Muscle of arm (tissue), 12 donors: ENCODE measurements around the gene CECR2. TPM values are rescaled to one million over a fixed set of nuclear protein-coding genes. Genes with fewer than 3 reads are reported as not detected.

ENCODE experiments used
- DNase-seq: peaks from one replicate; pipeline ENCODE4 v3.0.0-alpha.2; 2013
- polyA plus RNA-seq, 12 donors: library from polyadenylated mRNA; unstranded; fragments of 120-200 nt; gene quantifications; one replicate each; pipeline ENCODE4 v1.2.1, GENCODE V29; 2013; ENCODE audit not compliant: insufficient read length in 12 of 12

The CECR2 gene
- polyA plus RNA-seq, 12 donors = 11.0 to 27.9 (median 22.8) TPM; not detected in 1

- DNase-seq = peak; percentile 28
Measured at GRCh38 chr22:17366830-17367229, 2.4 kb upstream of the CECR2 start.

GRCh38 chr22:17368144-17368543 lies 1.1 kb upstream of the CECR2 start:
- no peak for DNase-seq

GRCh38 chr22:17368554-17369438 lies 464 bp upstream of the CECR2 start:
- peak; percentile 83 for DNase-seq

- no peak for DNase-seq
Measured at GRCh38 chr22:17370026-17370765, 936 bp downstream of the CECR2 start.

- DNase-seq = peak; percentile 17
Measured at GRCh38 chr22:17370766-17371432, 1.6 kb downstream of the CECR2 start.

- DNase-seq = no peak
Measured at GRCh38 chr22:17371448-17371847, 2.2 kb downstream of the CECR2 start.

- DNase-seq = no peak
Measured at GRCh38 chr22:17373855-17374254, 4.6 kb downstream of the CECR2 start.

GRCh38 chr22:17375914-17376614 lies 6.8 kb downstream of the CECR2 start:
- DNase-seq = no peak

GRCh38 chr22:17376950-17377349 lies 7.7 kb downstream of the CECR2 start:
- no peak for DNase-seq

GRCh38 chr22:17379944-17380343 lies 10.7 kb downstream of the CECR2 start:
- DNase-seq = no peak

GRCh38 chr22:17380359-17381087 lies 11.3 kb downstream of the CECR2 start:
- DNase-seq = no peak

- no peak for DNase-seq
Measured at GRCh38 chr22:17381192-17381913, 12.1 kb downstream of the CECR2 start.

- no peak for DNase-seq
Measured at GRCh38 chr22:17384612-17385330, 15.5 kb downstream of the CECR2 start.

GRCh38 chr22:17387356-17387755 lies 18.1 kb downstream of the CECR2 start:
- DNase-seq = no peak

GRCh38 chr22:17388235-17388634 lies 19.0 kb downstream of the CECR2 start:
- DNase-seq = no peak

GRCh38 chr22:17390087-17390486 lies 20.8 kb downstream of the CECR2 start:
- DNase-seq = no peak

GRCh38 chr22:17396516-17396915 lies 27.3 kb downstream of the CECR2 start:
- no peak for DNase-seq

GRCh38 chr22:17397756-17398547 lies 28.7 kb downstream of the CECR2 start:
- no peak for DNase-seq

- no peak for DNase-seq
Measured at GRCh38 chr22:17400305-17400704, 31.0 kb downstream of the CECR2 start.
